ENCODE results near the gene ZNF726.
A peak's percentile ranks its signal among the peaks of the same experiment; 100 is the strongest.

Gene ZNF726

GRCh38 chr19:23906835-23907234 is 7.9 kb upstream of the ZNF726 start:
- no peak for DNase-seq (ENCODE audit: low read depth)
- TF ChIP-seq, protein P1, sequence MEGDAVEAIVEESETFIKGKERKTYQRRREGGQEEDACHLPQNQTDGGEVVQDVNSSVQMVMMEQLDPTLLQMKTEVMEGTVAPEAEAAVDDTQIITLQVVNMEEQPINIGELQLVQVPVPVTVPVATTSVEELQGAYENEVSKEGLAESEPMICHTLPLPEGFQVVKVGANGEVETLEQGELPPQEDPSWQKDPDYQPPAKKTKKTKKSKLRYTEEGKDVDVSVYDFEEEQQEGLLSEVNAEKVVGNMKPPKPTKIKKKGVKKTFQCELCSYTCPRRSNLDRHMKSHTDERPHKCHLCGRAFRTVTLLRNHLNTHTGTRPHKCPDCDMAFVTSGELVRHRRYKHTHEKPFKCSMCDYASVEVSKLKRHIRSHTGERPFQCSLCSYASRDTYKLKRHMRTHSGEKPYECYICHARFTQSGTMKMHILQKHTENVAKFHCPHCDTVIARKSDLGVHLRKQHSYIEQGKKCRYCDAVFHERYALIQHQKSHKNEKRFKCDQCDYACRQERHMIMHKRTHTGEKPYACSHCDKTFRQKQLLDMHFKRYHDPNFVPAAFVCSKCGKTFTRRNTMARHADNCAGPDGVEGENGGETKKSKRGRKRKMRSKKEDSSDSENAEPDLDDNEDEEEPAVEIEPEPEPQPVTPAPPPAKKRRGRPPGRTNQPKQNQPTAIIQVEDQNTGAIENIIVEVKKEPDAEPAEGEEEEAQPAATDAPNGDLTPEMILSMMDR (conservative IDR thresholded peaks at IDR 0.05; ENCODE audit: control insufficient read depth, insufficient read depth, low read depth, low read length): no peak
- H3K4me3 ChIP-seq (ENCODE audit: control insufficient read depth, low read depth, low read length): no peak overlapping the region

- TF ChIP-seq, protein P1 (conservative IDR thresholded peaks at IDR 0.05; ENCODE audit: control insufficient read depth, insufficient read depth, low read depth, low read length): no peak
- no peak overlapping the region for H3K4me3 ChIP-seq (ENCODE audit: control insufficient read depth, low read depth, low read length)
- DNase-seq (ENCODE audit: low read depth): no peak
These were observed 6.5 kb upstream of the ZNF726 start for GRCh38 chr19:23908165-23908564.

DNA sequence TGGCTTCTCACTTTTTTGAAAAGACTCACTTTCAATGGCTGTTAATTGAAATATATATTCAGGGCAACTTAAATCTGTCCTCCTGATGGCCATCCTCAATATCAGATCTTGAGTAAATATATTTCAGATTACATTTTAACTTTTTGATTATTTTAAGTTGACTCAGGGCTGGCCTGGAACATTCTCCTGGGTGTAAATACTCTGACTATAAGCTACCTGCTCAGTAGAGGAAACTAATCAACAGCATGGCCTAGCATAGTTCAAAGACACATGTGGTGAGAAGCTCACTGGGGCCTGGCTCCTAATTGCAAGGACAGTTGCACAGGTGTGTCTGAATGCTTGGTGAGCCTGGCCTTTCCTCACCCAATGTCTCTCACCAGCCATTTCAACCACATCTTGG is 5.5 kb upstream of the ZNF726 start:
- TF ChIP-seq, protein P1 (conservative IDR thresholded peaks at IDR 0.05; ENCODE audit: control insufficient read depth, insufficient read depth, low read depth, low read length): no peak
- H3K4me3 ChIP-seq (ENCODE audit: control insufficient read depth, low read depth, low read length): no peak overlapping the region
- DNase-seq (ENCODE audit: low read depth): no peak

- no peak for DNase-seq (ENCODE audit: low read depth)
- TF ChIP-seq, protein P1 (conservative IDR thresholded peaks at IDR 0.05; ENCODE audit: control insufficient read depth, insufficient read depth, low read depth, low read length): no peak
- H3K4me3 ChIP-seq (ENCODE audit: control insufficient read depth, low read depth, low read length): peak overlapping the region; percentile 71
These were observed 755 bp upstream of the ZNF726 start for GRCh38 chr19:23913931-23914330.

- TF ChIP-seq, protein P1 (conservative IDR thresholded peaks at IDR 0.05; ENCODE audit: control insufficient read depth, insufficient read depth, low read depth, low read length): no peak
- H3K4me3 ChIP-seq (ENCODE audit: control insufficient read depth, low read depth, low read length): no peak overlapping the region
- peak; percentile 47 for DNase-seq (ENCODE audit: low read depth)
These were observed 2.3 kb downstream of the ZNF726 start for GRCh38 chr19:23916991-23917390.

DNA sequence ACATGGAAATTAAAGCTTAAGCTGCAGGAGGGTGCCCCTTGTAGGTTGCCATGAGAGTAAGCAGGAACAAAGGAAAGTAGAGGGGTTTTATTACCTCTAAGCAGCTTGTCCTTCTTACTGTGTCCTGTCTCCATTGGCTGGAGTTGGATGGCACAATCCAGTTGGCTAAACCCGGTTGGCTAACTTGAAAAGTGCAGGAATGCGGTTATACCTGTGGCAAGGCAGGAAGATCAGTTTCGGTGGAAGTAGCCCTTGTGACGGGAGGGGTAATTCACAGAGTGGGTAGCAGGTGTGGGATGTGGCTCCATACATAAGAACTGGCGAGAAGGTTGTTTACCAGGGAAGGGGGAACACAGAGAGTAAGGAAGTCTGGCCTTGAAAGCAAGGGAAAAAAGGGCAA is 3.2 kb downstream of the ZNF726 start:
- no peak for DNase-seq (ENCODE audit: low read depth)
- H3K4me3 ChIP-seq (ENCODE audit: control insufficient read depth, low read depth, low read length): no peak overlapping the region
- TF ChIP-seq, protein P1 (conservative IDR thresholded peaks at IDR 0.05; ENCODE audit: control insufficient read depth, insufficient read depth, low read depth, low read length): no peak

DNA sequence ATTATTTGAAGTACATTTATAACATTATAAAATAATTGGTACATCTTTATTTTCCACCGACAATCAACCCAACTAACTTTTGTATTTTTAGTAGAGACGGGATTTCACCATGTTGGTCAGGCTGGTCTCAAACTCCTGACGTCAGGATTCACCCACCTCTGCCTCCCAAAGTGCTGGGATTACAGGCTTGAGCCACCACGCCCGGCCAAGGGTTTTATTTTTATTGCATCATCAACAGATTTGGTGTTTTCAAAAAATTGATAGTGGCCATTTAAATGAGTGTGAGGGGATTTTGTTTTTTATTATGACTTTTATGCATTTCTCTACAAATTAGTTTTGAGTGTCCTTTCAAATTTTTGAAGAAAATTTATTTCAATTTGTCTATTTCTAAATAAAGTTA is 10.6 kb downstream of the ZNF726 start:
- TF ChIP-seq, protein P1 (conservative IDR thresholded peaks at IDR 0.05; ENCODE audit: control insufficient read depth, insufficient read depth, low read depth, low read length): no peak
- no peak overlapping the region for H3K4me3 ChIP-seq (ENCODE audit: control insufficient read depth, low read depth, low read length)
- DNase-seq (ENCODE audit: low read depth): no peak
